HG03520 (cell line): ENCODE measurements around the gene LRIG2.
"Not testable (repeated sequence)": the region's sequence is repeated elsewhere in the genome, so short reads cannot be mapped to it uniquely, and the experiment has no call there.

Source experiments
- ATAC-seq: cut with Tn5 transposase; IDR thresholded peaks from one replicate; pipeline ENCODE4 v1.9.1; 2021; ENCODE audit warnings: mild to moderate bottlenecking, moderate library complexity; ENCODE audit not compliant: unreplicated experiment

LRIG2 gene

DNA sequence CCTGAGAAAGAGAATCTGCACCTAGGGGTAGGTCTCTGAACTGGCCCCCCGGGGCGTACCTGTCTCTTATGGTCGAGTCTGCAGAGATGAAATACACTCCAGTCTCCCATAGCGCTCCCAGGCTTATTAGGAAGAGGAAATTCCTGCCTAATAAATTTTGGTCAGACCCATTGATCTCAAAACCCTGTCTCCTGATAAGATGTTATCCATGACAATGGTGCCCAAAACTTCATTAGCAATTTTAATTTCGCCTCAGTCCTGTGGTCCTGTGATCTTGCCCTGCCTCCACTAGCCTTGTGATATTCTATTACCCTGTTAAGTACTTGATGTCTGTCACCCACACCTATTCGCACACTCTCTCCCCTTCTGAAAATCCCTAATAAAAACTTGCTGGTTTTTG is 85.7 kb downstream of the LRIG2 start:
- not testable (repeated sequence) for ATAC-seq

DNA sequence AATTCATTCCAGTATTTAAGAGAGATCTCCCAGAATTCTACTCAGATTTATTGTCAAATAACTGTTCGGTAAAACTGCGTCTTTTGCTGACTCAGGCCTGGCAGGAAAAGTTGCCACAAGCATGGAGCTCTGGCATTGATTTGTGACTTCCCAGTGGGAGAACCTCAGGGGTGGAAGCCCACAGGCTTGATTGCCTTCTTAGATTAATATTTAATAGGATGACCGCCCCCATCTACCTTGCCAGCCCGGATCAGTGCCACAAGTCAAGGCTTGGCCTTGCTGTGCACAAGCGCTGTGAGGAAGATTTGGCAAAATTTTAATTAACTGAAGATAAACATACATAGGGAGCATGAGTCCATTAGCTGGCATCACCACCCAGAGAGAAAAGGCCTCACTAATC is 93.5 kb downstream of the LRIG2 start:
- no peak for ATAC-seq

DNA sequence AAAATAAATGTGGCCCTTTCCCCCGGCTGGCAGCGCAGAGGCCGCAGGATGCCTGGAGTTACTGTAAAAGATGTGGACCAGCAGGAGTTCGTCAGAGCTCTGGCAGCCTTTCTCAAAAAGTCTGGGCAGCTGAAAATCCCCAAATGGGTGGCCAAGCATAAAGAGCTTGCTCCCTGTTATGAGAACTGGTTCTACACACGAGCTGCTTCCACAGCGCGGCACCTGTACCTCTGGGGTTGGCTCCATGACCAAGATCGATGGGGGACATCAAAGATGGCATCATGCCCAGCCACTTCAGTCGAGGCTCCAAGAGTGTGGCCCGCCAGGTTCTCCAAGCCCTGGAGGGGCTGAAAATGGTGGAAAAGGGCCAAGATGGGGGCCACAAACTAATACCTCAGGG is 95.9 kb downstream of the LRIG2 start:
- ATAC-seq, result no peak

DNA sequence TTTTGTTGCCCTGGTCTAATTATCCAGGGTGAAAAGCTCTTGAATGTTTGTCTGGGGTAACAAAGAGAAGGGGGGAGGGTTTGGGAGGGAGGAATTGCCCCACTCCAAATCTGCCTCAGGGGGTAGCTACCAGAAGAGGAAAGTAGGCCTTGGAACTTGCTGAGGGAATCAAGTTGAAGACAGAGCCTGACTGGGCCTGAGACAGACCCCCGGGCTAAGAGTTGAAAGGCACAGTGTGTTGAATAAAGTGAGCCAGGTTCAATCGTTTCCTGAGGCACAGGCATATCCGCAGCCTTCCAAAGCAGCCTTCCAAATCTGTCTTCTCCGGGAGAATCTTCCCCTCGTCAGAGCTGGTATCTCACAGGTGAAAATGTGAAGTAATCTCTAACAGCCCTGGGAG is 96.6 kb downstream of the LRIG2 start:
- no peak for ATAC-seq

DNA sequence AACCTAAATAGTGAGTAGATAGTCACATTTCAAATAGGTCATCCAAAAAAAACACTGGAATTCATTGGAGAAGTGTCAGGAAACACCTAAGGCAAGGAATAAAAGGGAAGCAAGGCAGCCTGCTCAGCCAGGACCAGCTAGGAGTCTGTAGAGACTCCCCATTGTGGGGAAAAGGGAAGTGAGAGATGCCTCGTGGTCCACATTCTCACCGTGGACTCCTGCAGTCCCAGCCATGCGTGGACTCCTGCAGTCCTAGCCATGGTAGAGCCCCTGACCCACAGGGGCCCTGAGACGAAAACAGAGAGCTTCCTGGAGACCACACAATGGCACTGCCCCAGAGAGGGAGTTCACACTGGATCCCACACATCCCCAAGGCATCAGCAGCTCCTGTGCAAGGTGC is 97.5 kb downstream of the LRIG2 start:
- no peak for ATAC-seq

DNA sequence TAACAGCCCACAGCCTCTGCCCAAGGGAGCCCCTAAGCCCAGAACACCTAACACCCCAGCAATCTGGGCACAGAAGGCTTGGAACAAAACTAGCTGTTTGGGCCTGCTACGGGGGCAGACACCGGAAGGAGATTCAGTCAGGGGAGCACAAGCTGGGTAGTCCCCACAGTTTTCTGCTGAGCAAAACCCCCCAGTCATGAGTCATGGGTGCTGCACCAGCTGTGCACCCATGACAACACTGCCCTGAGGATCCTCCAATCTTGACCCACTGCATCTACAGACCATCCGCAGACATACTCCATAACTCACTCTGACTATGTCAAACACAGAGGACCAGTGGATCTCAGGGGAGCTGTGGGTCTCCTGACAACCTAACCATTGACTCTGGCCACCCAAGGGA is 105.1 kb downstream of the LRIG2 start:
- ATAC-seq, result no peak

DNA sequence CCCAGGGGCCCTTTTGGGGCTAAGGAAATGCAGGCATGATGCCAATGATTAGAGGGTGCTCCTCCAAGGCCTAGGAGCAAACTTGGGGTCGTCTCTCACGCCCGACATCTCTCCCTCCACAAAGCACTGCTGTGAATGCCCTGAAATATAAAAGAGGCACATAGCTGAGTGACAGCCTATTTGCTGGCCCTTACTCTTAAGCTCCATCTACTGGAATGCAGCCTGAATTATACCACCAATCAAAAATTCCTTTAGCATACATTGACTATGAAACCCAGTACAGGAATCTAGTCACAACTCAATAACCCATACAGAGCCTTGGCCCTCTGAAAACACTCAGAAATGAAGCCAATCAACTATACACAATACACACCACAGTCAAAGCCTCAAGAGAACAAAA is 105.5 kb downstream of the LRIG2 start:
- no peak for ATAC-seq
